Measurements from ENCODE around the gene PDE4D.

PDE4D gene

GRCh38 chr5:59234236-59234635, 659.3 kb downstream of the PDE4D start:
- no peak for DNase-seq

DNA sequence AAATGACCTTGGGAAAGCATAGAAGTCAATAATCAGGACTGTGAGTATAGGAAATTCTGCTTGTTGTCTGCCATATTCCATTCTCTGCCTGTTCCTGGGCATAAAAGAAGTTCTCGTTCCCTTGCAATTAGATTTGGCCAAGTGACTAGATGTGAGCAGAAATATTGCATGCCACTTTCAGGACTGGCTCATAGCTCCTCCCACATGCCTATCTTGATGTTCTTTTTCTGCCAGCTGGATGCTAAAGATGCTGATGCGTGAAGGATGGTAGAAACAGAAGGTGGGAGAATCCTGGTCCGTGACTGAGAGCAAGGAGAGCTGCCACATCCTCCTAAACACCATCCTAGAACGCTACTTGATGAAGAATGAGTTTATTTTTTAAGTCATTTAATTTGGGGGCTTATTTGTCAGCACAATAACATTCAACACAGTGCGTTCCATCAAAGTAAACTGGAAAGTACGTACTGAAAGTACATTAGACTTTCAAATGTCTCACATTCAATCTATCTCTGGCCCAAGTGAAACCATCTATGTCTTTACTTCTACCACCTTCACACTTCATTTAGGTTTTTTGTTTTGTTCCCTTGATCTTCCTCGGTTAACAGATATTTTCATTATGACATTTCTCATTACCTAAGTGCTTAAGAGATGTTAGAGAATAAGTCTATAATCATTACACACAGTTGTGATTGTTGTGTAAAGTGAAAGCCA, 662.1 kb downstream of the PDE4D start:
- DNase-seq = no peak

DNA sequence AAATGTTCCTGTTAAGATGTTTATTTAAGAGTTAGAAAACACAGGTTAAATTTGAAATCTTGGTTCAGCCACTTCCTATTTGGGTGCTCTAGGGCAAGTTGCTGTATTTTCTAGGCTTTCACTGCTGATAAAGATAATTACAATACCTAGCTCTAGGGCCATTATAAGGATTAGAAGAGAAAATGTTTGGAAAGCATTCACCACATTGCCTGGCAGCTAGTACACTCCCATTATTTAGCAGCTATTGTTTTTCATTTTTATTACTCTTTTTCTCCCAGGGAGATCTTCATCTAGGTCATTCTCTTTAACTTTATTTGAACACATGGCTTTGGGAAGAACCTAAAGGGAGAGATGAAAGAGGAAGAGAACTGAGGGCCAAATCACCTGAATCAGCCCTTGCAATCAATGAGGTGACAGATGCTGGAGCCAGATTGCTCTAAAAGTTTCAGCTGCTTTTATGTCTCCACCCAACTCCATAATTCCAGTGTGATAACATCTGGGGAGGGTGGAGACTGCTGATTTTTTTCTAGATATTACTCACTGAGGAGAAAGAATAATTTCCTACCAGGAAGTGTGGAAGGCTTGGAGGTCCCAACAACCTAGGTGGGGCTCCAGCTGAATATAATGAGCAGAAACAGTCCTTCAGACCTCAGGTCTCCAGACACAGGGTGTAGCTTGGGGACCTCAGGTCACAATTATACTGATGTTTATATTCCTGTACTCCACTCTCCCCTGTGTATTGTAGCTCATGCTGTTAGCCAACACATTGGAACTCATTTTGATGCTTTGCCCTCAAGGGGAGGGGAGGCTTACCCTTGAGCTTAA, 670.6 kb downstream of the PDE4D start:
- no peak for DNase-seq

GRCh38 chr5:59221769-59222168, 671.8 kb downstream of the PDE4D start:
- DNase-seq = no peak

DNA sequence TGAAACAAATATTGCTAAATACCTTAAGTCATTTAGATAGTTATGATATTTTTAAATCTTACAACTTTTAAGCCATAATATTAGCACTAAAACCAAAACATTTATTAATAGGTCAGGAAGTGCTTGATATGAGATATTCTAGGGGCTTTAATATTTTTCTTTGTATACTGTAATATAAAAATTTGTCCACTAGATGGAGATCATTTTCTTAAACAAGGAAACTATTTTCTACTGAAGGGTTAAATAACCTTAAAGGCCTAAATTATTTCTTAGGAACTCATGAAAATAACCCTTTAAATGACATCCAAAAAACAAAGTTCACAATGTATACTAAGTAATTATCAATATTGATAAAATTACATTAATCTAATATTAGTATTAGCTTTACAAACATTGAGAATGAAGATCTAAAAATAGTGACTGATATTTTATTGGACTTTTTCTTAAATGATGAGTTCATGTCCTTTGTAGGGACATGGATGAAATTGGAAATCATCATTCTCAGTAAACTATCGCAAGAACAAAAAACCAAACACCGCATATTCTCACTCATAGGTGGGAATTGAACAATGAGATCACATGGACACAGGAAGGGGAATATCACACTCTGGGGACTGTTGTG, 675.0 kb downstream of the PDE4D start:
- DNase-seq = no peak

DNA sequence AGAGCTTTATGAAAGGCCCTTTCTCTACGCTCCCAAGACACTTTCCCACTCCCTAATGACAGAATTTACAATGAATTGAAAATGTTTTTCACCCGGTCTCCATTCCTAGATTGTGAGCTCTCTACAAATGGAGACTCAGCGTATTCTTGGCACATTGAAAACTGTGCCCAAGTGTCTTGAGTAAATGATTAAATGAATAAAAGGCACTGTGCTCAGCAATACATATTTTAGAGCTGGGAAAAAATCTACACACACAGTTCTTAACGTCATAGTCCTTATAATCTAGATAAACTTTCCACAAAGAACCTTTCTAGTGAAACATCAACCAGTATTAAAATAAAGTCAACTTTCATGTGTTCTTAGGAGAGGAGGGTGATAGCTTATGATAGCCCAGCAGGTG, 676.7 kb downstream of the PDE4D start:
- DNase-seq = no peak

- DNase-seq = no peak
Observed at GRCh38 chr5:59212596-59212995, 680.9 kb downstream of the PDE4D start.

- DNase-seq = no peak
Observed at GRCh38 chr5:59209758-59210359, 683.7 kb downstream of the PDE4D start.

DNA sequence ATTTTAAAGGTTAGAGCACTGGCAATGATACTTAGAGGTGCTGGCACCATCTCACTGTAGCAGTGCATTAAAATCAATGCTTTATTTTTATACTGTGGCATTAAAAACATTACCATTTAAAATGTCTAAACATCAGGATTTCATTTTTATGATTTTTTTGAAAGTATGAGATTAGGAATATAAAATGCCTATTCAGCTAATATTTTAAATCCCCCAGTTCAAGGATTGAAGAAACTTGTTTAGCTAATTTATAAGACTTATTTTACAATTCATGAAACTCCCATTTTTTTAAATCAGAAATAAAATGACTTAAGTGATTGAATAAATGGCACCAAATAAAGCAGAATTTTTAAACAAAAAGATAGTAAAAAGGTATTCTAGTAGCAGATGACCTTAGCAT, 685.1 kb downstream of the PDE4D start:
- DNase-seq = no peak

- DNase-seq = no peak
Observed at GRCh38 chr5:59207401-59207800, 686.1 kb downstream of the PDE4D start.

DNA sequence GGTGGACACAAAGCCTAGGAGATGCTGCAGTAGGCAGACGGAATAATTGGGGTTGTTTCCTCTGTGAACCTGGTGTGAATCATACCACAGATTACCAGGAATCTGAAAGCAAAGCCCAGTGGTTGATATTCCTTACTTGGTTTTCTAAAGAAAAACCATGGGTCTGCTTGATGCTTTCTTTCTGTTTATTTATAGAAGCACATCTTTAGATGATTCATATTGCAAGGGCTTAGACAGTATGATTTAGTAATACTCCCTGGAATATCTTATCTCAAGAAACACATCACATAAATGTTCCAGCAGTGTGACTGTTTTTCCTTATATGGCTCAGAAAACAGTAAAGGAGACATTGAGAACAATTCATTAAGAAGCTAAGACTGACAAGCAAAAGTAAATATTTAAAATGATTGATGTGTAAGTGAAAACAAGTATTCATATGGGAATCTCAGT, 687.4 kb downstream of the PDE4D start:
- DNase-seq = no peak

- no peak for DNase-seq
Observed at GRCh38 chr5:59204114-59204897, 689.2 kb downstream of the PDE4D start.

GRCh38 chr5:59199868-59200267, 693.7 kb downstream of the PDE4D start:
- DNase-seq = no peak

DNA sequence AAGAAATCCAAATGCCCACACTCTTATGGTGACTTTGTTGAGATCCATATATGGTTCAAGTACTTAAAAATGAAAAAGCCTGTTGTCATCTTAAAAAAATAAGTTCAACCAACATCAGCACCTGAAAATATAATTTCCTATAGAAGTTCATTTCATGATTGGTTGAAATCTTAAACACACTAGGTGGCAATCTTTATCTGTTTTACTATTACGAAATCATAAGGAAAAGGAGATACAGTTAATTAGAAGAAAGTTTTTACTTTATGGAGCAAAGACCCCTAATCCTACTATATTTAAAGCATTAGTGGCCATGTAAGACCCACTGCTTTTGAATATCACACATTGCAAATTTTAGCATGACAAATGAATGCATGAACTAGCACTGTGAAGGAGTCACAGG, 694.7 kb downstream of the PDE4D start:
- DNase-seq = no peak

- no peak for DNase-seq
Observed at GRCh38 chr5:59198365-59198764, 695.2 kb downstream of the PDE4D start.

DNA sequence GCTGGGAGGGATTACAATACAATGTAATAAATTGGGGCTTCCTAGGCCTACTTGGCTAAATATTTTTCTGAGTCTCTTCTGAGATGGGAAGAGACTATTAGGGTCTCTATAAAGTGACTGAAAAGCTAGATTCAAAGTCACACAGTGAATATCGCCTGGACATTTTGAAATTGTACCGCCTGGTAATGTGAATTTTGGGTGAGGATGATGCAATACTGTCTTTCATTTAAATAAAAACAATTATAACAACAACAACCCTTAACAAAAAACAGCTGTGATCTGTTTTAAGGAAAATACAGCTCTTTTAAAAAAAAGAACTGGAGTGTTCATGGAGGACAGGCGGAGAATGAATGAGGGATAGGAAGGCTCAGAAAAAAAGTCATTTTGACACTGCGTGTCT, 695.6 kb downstream of the PDE4D start:
- no peak for DNase-seq

- no peak for DNase-seq
Observed at GRCh38 chr5:59193616-59194319, 699.8 kb downstream of the PDE4D start.

- no peak for DNase-seq
Observed at GRCh38 chr5:59190746-59191145, 702.8 kb downstream of the PDE4D start.

GRCh38 chr5:59189472-59190244, 703.9 kb downstream of the PDE4D start:
- no peak for DNase-seq

GRCh38 chr5:59188419-59189225, 704.9 kb downstream of the PDE4D start:
- peak; percentile 71 for DNase-seq

All from left hindlimb (tissue), 1 donor.